ENCODE measurements around the gene EMC10.

DNA sequence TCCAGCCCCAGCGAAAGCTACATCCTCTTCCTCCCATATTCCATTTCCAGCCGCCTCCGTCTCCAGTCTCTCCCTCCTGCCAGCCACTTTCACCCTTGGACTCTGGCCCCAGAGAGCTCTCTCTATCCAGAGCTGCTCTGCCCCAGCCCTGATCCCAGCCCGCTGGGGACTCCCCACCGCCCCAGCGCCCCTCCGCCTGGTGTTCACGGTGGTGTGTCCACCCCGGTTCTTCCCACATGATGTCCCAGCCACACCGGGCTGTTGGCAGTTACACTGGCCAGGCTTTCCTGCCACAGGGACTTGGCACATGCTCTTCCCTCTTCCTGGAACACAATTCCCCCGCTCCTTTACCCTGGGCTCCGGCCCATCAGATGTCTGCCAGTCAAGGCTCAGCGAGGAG, 11.3 kb upstream of the EMC10 start:
- no peak for TF ChIP-seq EZH2 (IDR thresholded peaks at IDR 0.05; ENCODE audit: borderline replicate concordance, low read length)
- TF ChIP-seq, protein P1, sequence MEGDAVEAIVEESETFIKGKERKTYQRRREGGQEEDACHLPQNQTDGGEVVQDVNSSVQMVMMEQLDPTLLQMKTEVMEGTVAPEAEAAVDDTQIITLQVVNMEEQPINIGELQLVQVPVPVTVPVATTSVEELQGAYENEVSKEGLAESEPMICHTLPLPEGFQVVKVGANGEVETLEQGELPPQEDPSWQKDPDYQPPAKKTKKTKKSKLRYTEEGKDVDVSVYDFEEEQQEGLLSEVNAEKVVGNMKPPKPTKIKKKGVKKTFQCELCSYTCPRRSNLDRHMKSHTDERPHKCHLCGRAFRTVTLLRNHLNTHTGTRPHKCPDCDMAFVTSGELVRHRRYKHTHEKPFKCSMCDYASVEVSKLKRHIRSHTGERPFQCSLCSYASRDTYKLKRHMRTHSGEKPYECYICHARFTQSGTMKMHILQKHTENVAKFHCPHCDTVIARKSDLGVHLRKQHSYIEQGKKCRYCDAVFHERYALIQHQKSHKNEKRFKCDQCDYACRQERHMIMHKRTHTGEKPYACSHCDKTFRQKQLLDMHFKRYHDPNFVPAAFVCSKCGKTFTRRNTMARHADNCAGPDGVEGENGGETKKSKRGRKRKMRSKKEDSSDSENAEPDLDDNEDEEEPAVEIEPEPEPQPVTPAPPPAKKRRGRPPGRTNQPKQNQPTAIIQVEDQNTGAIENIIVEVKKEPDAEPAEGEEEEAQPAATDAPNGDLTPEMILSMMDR (conservative IDR thresholded peaks at IDR 0.05 in 1 of 2, IDR thresholded peaks at IDR 0.05 in 1 of 2; ENCODE audit: extremely low read depth in 1 of 2, insufficient read depth in 1 of 2, low read depth in 1 of 2, low read length in 2 of 2) = no peak
